Smooth muscle cell (in vitro differentiated cells): ENCODE measurements around the gene ARSG. TPM values are rescaled to one million over a fixed set of nuclear protein-coding genes. Genes with fewer than 3 reads are reported as not detected.
"Not testable (repeated sequence)": the region's sequence is repeated elsewhere in the genome, so short reads cannot be mapped to it uniquely, and the experiment has no call there.

Source experiments
- DNase-seq: peaks from one replicate; lab custom pipeline; 2025; ENCODE audit not compliant: unreplicated experiment; lab: John Stamatoyannopoulos, UW
- H2AFZ ChIP-seq: fragments of 200-600 bp; sonication (generic); 2 replicates; pipeline ENCODE4 v1.6.0; 2016; ENCODE audit warnings: antibody characterized with exemption, low read depth, mild to moderate bottlenecking
- H3F3A ChIP-seq: fragments of 200-600 bp; sonication (generic); 2 replicates; pipeline ENCODE4 v1.6.0; 2017; ENCODE audit warnings: antibody characterized with exemption, low read depth
- H3K27ac ChIP-seq: fragments of 200-600 bp; sonication (generic); 2 replicates; pipeline ENCODE4 v1.5.1; 2016; ENCODE audit warnings: low read depth, mild to moderate bottlenecking
- H3K27me3 ChIP-seq: fragments of 200-600 bp; sonication (generic); 2 replicates; pipeline ENCODE4 v1.6.1; 2016; ENCODE audit warnings: low read depth, mild to moderate bottlenecking
- H3K36me3 ChIP-seq: fragments of 200-600 bp; sonication (generic); 2 replicates; pipeline ENCODE4 v1.5.1; 2016; ENCODE audit warnings: low read depth
- H3K4me1 ChIP-seq: fragments of 200-600 bp; sonication (generic); 2 replicates; pipeline ENCODE4 v1.5.1; 2016; ENCODE audit warnings: low read depth
- H3K4me2 ChIP-seq: fragments of 200-600 bp; sonication (generic); 2 replicates; pipeline ENCODE4 v1.6.0; 2016; ENCODE audit warnings: mild to moderate bottlenecking
- H3K4me3 ChIP-seq: fragments of 200-600 bp; sonication (generic); 2 replicates; pipeline ENCODE4 v1.5.1; 2016; ENCODE audit warnings: mild to moderate bottlenecking
- H3K79me2 ChIP-seq: fragments of 200-600 bp; sonication (generic); 2 replicates; pipeline ENCODE4 v1.6.0; 2016; ENCODE audit warnings: low read depth, mild to moderate bottlenecking
- H3K9ac ChIP-seq: fragments of 200-600 bp; sonication (generic); 2 replicates; pipeline ENCODE4 v1.6.0; 2016; ENCODE audit warnings: low read depth
- H3K9me3 ChIP-seq: fragments of 200-600 bp; sonication (generic); replicated peaks from 2 replicates; pipeline ENCODE4 v1.5.1; 2016; ENCODE audit warnings: low read depth
- H4K20me1 ChIP-seq: fragments of 200-600 bp; sonication (generic); 2 replicates; pipeline ENCODE4 v1.6.0; 2016; ENCODE audit warnings: low read depth
- CTCF ChIP-seq: fragments of 200-600 bp; sonication (generic); IDR thresholded peaks from 2 replicates; pipeline ENCODE4 v1.5.1; 2017; ENCODE audit warnings: borderline replicate concordance, mild to moderate bottlenecking, antibody characterized with exemption; ENCODE audit not compliant: insufficient read depth, poor library complexity, severe bottlenecking
- WGBS: methylation state at CpG from one replicate; pipeline ENCODE4 v1.1.7; 2016; ENCODE audit warnings: low lambda C conversion rate; 5-methylcytosine and 5-hydroxymethylcytosine counted together
- polyA plus RNA-seq: library from polyadenylated mRNA; unstranded; fragments of >200 nt; fragmentation: Nextera tagmentation; extraction: Ambion mirVana; gene quantifications from 2 replicates; pipeline ENCODE4 v1.2.1, GENCODE V29; 2016
- total RNA-seq: library from RNA; depleted of rRNA; stranded (reverse); fragments of >200 nt; gene quantifications from 2 replicates; pipeline ENCODE4 v1.2.3, GENCODE V29; 2014

ARSG gene
- total and polyA plus RNA-seq, 2 experiments from 2014 or later: 1.0 to 2.4 TPM

- Histone ChIP-seq H2AFZ (no peak overlapping the region), H3K9me3 (no peaks in the 10 kb centered on the region), H3K79me2 (no peaks in the 10 kb centered on the region), H3K4me2 (no peak overlapping the region), H3K4me1 (no peaks in the 10 kb centered on the region), H3K27ac (no peak overlapping the region), H3K4me3 (no peak overlapping the region), H3F3A (no peaks in the 10 kb centered on the region), H3K36me3 (no peaks in the 10 kb centered on the region), H3K9ac (no peak overlapping the region), H3K27me3 (no peaks in the 10 kb centered on the region), H4K20me1 (no peaks in the 10 kb centered on the region)
- no peak for TF ChIP-seq CTCF
- whole genome bisulfite sequencing: 83% methylated on average over 5 of the region's 5 CpGs
- no peak for DNase-seq
These were observed 13.5 kb upstream of the ARSG start for GRCh38 chr17:68277807-68278206.

- not testable (repeated sequence) for H3F3A ChIP-seq
- WGBS: 78% methylated on average over 6 of the region's 6 CpGs
These were observed 9.3 kb upstream of the ARSG start for GRCh38 chr17:68281965-68282364.

DNA sequence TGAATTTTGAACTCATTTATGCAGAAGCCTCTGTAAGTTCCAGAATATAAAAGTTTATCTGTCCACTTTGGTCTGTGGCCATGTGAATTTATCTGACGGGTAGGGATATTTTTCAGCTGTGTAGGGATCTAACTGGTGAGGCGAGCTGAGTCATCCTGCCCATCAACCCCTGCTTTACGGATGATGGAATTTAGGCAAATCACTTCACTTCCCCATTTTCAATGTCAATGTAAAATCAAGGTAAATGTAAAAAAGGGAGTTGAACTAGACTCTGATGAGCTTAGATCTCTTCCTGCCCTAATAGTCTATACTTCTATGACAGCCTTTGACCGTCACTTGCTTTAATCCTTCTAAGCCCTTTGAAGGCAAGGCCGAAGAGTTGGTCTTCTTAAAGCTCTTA is 2.9 kb upstream of the ARSG start:
- Histone ChIP-seq H3K36me3 (no peaks in the 10 kb centered on the region), H3F3A (no peaks in the 10 kb centered on the region), H3K9ac (no peak overlapping the region), H3K4me1 (peaks cover 7% of the 10 kb centered on the region), H4K20me1 (no peaks in the 10 kb centered on the region), H3K4me2 (no peak overlapping the region), H3K79me2 (no peaks in the 10 kb centered on the region), H3K9me3 (no peaks in the 10 kb centered on the region), H3K27ac (no peak overlapping the region), H3K4me3 (no peak overlapping the region), H3K27me3 (peaks cover 42% of the 10 kb centered on the region), H2AFZ (no peak overlapping the region)
- TF ChIP-seq CTCF: no peak
- WGBS: 61% methylated on average over 5 of the region's 5 CpGs
- DNase-seq: no peak

More at GRCh38 chr17:68281965-68282364, 9.3 kb upstream of the ARSG start:
- H4K20me1 ChIP-seq, H3K9ac ChIP-seq, H3K9me3 ChIP-seq, H3K36me3 ChIP-seq, H3K4me2 ChIP-seq, DNase-seq, H3K27ac ChIP-seq, H3K27me3 ChIP-seq, H2AFZ ChIP-seq, H3K4me3 ChIP-seq, H3K79me2 ChIP-seq, H3K4me1 ChIP-seq: not testable (repeated sequence)

DNA sequence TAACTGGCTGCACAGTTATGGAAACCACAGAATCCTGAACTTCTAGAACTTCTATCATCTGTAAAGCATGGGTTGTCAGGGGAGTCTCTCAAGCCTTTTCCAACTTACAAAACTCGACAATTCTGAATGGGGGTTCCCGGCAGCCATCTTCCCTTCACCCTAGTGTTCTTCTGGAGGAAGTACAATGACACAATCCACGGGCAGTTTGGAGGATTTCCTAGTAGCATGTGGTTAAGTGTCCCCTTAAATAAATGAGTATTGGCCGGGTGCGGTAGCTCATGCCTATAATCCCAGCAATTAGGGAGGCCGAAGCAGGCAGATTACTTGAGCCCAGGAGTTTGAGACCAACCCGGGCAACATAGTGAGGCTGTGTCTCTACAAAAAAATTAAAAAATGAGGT is 2.5 kb upstream of the ARSG start:
- no peaks in the 10 kb centered on the region for H3F3A ChIP-seq
- DNase-seq: no peak
- H3K9me3 ChIP-seq: no peaks in the 10 kb centered on the region
- H3K4me3 ChIP-seq: no peak overlapping the region
- no peak overlapping the region for H3K9ac ChIP-seq
- peaks cover 7% of the 10 kb centered on the region for H3K4me1 ChIP-seq
- no peak for TF ChIP-seq CTCF
- no peak overlapping the region for H3K27ac ChIP-seq
- no peaks in the 10 kb centered on the region for H3K36me3 ChIP-seq
- WGBS: 92% methylated on average over 7 of the region's 7 CpGs
- peaks cover 46% of the 10 kb centered on the region for H3K27me3 ChIP-seq
- no peaks in the 10 kb centered on the region for H3K79me2 ChIP-seq
- no peak overlapping the region for H3K4me2 ChIP-seq
- no peaks in the 10 kb centered on the region for H4K20me1 ChIP-seq
- no peak overlapping the region for H2AFZ ChIP-seq
